Caco-2 (cell line): ENCODE measurements around the gene MIER3. TPM values are rescaled to one million over a fixed set of nuclear protein-coding genes. Genes with fewer than 3 reads are reported as not detected.

ENCODE experiments used
- BruUV-seq: library from RNA; stranded (reverse); fragments of 400-500 nt; replicated peaks from 2 replicates; lab custom pipeline; 2021; lab: Mats Ljungman, UMichigan
- CTCF ChIA-PET: fragments of 300-600 bp; sonication (Branson Sonifier 250); formaldehyde crosslinking; loops from one replicate; lab custom pipeline; 2022; ENCODE audit warnings: antibody characterized with exemption; lab: Charles Lee
- POLR2A ChIA-PET: fragments of 300-600 bp; sonication (Branson Sonifier 250); formaldehyde crosslinking; loops from one replicate; lab custom pipeline; 2022; ENCODE audit warnings: antibody characterized with exemption; lab: Charles Lee
- DNase-seq, 2 experiments: peaks; one replicate each; pipeline versions ENCODE4 v3.0.0 to v3.0.0-alpha.2; 2020 to 2022
- H3K27me3 ChIP-seq: replicated peaks from 2 replicates; pipeline ENCODE4 v1.6.0; 2011; ENCODE audit warnings: low read length; ENCODE audit not compliant: control insufficient read depth, insufficient read depth
- H3K36me3 ChIP-seq: 2 replicates; pipeline ENCODE4 v1.5.1; 2011; ENCODE audit warnings: low read length; ENCODE audit not compliant: control insufficient read depth, insufficient read depth
- H3K4me1 ChIP-seq: fragments of 250-450 bp; sonication (Bioruptor Pico); 2 replicates; pipeline ENCODE4 v1.5.1; 2020; ENCODE audit warnings: mild to moderate bottlenecking
- H3K4me3 ChIP-seq: 2 replicates; pipeline ENCODE4 v1.5.1; 2011; ENCODE audit warnings: low read depth, mild to moderate bottlenecking, control low read depth, low read length
- H3K9me3 ChIP-seq: fragments of 250-450 bp; sonication (Bioruptor Pico); 2 replicates; pipeline ENCODE4 v1.5.1; 2020; ENCODE audit warnings: mild to moderate bottlenecking, moderate library complexity
- H3K27ac Mint-ChIP-seq: one replicate; pipeline ENCODE4 v1.8.0; 2022; ENCODE audit warnings: mixed read lengths; ENCODE audit not compliant: unreplicated experiment
- H3K27me3 Mint-ChIP-seq: one replicate; pipeline ENCODE4 v1.8.0; 2022; ENCODE audit warnings: mixed read lengths; ENCODE audit not compliant: insufficient read depth, unreplicated experiment
- H3K36me3 Mint-ChIP-seq: one replicate; pipeline ENCODE4 v1.8.0; 2022; ENCODE audit warnings: mild to moderate bottlenecking, mixed read lengths; ENCODE audit not compliant: insufficient read depth, unreplicated experiment
- H3K4me1 Mint-ChIP-seq: one replicate; pipeline ENCODE4 v1.8.0; 2022; ENCODE audit warnings: low read depth, mixed read lengths; ENCODE audit not compliant: unreplicated experiment
- H3K4me3 Mint-ChIP-seq: one replicate; pipeline ENCODE4 v1.8.0; 2022; ENCODE audit warnings: mild to moderate bottlenecking, moderate library complexity, mixed read lengths; ENCODE audit not compliant: unreplicated experiment
- H3K9me3 Mint-ChIP-seq: one replicate; pipeline ENCODE4 v1.8.0; 2022; ENCODE audit warnings: mixed read lengths; ENCODE audit not compliant: unreplicated experiment
- intact Hi-C: fragments of 100-400 bp; cut with micrococcal nuclease; formaldehyde crosslinking; loops from one replicate; pipeline ENCODE4 v1.10.0; 2022; ENCODE audit not compliant: unreplicated experiment
- total RNA-seq: library from RNA; stranded (reverse); gene quantifications from 2 replicates; pipeline ENCODE4 v1.2.3, GENCODE V29; 2022
- TF ChIP-seq, protein P1 (sequence below), 2 experiments: fragments of 200-600 bp in 1 of 2; IDR thresholded peaks; 1 replicate in 1 of 2; 2 replicates in 1 of 2; pipeline versions ENCODE4 v1.5.1 to v1.8.0; 2011 to 2022; ENCODE audit warnings: antibody characterized with exemption in 1 of 2, control low read depth in 1 of 2, inconsistent platforms in 1 of 2, low read depth in 1 of 2, low read length in 1 of 2, mild to moderate bottlenecking in 1 of 2, moderate library complexity in 1 of 2; ENCODE audit not compliant: insufficient read depth in 1 of 2, severe bottlenecking in 1 of 2, unreplicated experiment in 1 of 2

The MIER3 gene
- total RNA-seq, 1 experiment from 2014 or later, result 52.7 TPM

DNA sequence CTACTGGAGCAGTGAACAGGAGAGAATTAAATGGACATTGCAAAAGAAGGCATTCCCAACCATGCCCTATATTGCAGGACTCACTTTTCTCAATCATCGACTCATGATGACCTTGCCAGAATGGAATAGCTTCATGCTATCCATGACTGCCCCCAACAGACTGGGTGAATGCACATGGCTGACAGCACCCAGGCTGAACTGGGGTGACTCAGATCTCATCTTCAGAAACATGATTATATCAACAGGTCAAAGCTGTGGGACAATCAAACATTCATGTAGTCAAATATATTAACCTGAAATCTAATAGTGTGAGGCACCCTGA, 34.7 kb upstream of the MIER3 start:
- H3K27me3 Mint-ChIP-seq, result no peaks in the 10 kb centered on the region
- POLR2A ChIA-PET, result no interaction called here
- H3K4me3 Mint-ChIP-seq, result no peak overlapping the region
- intact Hi-C loops, result no loop called here
- TF ChIP-seq, protein P1, sequence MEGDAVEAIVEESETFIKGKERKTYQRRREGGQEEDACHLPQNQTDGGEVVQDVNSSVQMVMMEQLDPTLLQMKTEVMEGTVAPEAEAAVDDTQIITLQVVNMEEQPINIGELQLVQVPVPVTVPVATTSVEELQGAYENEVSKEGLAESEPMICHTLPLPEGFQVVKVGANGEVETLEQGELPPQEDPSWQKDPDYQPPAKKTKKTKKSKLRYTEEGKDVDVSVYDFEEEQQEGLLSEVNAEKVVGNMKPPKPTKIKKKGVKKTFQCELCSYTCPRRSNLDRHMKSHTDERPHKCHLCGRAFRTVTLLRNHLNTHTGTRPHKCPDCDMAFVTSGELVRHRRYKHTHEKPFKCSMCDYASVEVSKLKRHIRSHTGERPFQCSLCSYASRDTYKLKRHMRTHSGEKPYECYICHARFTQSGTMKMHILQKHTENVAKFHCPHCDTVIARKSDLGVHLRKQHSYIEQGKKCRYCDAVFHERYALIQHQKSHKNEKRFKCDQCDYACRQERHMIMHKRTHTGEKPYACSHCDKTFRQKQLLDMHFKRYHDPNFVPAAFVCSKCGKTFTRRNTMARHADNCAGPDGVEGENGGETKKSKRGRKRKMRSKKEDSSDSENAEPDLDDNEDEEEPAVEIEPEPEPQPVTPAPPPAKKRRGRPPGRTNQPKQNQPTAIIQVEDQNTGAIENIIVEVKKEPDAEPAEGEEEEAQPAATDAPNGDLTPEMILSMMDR (IDR thresholded peaks at IDR 0.05; ENCODE audit: insufficient read depth in 1 of 2, low read depth in 1 of 2, low read length in 1 of 2, severe bottlenecking in 1 of 2, unreplicated experiment in 1 of 2), result no peak
- Histone ChIP-seq H3K9me3 (no peaks in the 10 kb centered on the region), H3K36me3 (no peaks in the 10 kb centered on the region), H3K4me1 (peaks cover 15% of the 10 kb centered on the region), H3K4me3 (no peak overlapping the region), H3K27me3 (no peaks in the 10 kb centered on the region)
- no peak for DNase-seq
- BruUV-seq, result no TSS peak
- H3K9me3 Mint-ChIP-seq, result no peaks in the 10 kb centered on the region
- no peak overlapping the region for H3K27ac Mint-ChIP-seq
- CTCF ChIA-PET, result interaction anchor here (0.6 kb wide), 1 partner anchor 19 kb away, joined by 4 read pairs; no protein-coding TSS in a partner anchor
- H3K36me3 Mint-ChIP-seq, result no peaks in the 10 kb centered on the region
- peaks cover 9% of the 10 kb centered on the region for H3K4me1 Mint-ChIP-seq

- ChIA-PET CTCF (no interaction called here), POLR2A (no interaction called here)
- peaks cover 15% of the 10 kb centered on the region for H3K4me1 ChIP-seq
- Mint-ChIP-seq H3K4me3 (no peak overlapping the region), H3K27me3 (no peaks in the 10 kb centered on the region), H3K27ac (no peak overlapping the region), H3K9me3 (no peaks in the 10 kb centered on the region), H3K36me3 (no peaks in the 10 kb centered on the region), H3K4me1 (peaks cover 9% of the 10 kb centered on the region)
- H3K27me3 ChIP-seq, result no peaks in the 10 kb centered on the region
- no peak for DNase-seq
- no peaks in the 10 kb centered on the region for H3K36me3 ChIP-seq
- TF ChIP-seq, protein P1 (IDR thresholded peaks at IDR 0.05; ENCODE audit: insufficient read depth in 1 of 2, low read depth in 1 of 2, low read length in 1 of 2, severe bottlenecking in 1 of 2, unreplicated experiment in 1 of 2), result no peak
- no peak overlapping the region for H3K4me3 ChIP-seq
- BruUV-seq, result no TSS peak
- H3K9me3 ChIP-seq, result no peaks in the 10 kb centered on the region
- intact Hi-C loops, result no loop called here
These were observed 34.2 kb upstream of the MIER3 start for GRCh38 chr5:56985936-56986625.

DNA sequence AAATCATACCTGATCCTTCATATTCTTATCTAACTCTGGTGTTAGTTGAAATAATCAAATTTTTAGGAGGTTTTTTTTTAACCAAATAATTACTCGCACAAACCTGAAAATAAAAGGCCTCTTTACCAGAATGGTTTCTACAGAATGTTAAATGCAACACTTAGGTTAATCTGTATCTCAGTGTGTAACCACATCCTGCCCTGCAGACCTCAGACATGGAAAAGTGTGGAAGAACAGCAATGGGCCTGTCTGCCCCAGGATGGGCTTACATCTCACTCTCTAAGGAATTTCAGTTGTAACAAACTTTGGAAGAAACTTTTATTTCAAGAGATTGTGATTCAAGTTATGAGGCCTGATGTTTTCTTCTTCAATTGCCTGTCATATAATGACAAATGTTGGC, 32.5 kb upstream of the MIER3 start:
- CTCF ChIA-PET, result no interaction called here
- Mint-ChIP-seq H3K9me3 (peaks cover 10% of the 10 kb centered on the region), H3K4me1 (peaks cover 18% of the 10 kb centered on the region), H3K27me3 (no peaks in the 10 kb centered on the region), H3K4me3 (no peak overlapping the region), H3K36me3 (no peaks in the 10 kb centered on the region), H3K27ac (no peak overlapping the region)
- POLR2A ChIA-PET, result no interaction called here
- Histone ChIP-seq H3K9me3 (no peaks in the 10 kb centered on the region), H3K4me3 (no peak overlapping the region), H3K36me3 (no peaks in the 10 kb centered on the region), H3K27me3 (no peaks in the 10 kb centered on the region), H3K4me1 (peaks cover 24% of the 10 kb centered on the region)
- TF ChIP-seq, protein P1 (IDR thresholded peaks at IDR 0.05; ENCODE audit: insufficient read depth in 1 of 2, low read depth in 1 of 2, low read length in 1 of 2, severe bottlenecking in 1 of 2, unreplicated experiment in 1 of 2), result no peak
- no peak for DNase-seq
- no TSS peak for BruUV-seq
- intact Hi-C loops, result no loop called here
